Hepatic stellate cell (primary cell): ENCODE results near the gene TMEM51.
A peak's percentile ranks its signal among the peaks of the same experiment; 100 is the strongest.

Experiments used
- DNase-seq: peaks from one replicate; pipeline ENCODE4 v3.0.0; 2011; ENCODE audit warnings: low spot score

TMEM51 gene, protein sequence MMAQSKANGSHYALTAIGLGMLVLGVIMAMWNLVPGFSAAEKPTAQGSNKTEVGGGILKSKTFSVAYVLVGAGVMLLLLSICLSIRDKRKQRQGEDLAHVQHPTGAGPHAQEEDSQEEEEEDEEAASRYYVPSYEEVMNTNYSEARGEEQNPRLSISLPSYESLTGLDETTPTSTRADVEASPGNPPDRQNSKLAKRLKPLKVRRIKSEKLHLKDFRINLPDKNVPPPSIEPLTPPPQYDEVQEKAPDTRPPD

DNA sequence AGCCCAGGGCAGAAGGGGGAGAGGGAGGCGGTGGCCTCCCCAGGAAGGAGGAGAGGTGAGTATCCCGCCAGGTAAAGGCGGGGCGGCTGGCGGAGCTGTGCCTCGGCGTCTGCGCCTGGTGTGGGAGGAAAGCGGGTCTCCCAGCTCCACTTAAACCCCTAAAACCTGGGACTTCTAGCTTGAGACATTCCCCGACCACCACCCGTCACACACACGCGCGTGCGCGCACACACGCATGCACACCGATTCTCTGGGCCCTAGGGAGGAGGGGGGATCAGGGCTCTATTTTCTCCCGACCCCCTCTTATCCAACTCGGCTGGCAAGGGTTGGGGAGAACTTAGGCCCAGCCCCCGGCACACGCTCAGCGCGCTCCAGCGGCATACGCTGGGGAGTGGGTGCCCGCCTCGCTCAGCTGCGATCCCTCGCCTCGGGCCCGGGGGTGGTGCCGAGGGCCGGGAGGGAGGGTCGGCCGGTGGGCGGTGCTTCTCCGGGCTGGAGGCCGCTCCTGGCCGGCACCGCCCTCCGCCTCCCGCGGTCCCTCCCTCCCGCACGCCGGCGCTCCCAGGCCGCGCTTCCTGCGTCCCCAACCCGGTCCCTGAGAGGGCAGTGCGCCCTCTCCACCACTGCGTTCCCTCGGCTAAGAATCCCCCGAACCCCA, at the start of gene TMEM51:
TSS of gene TMEM51 (plus strand) at position 564 of the 658 bp plus-strand sequence. CDS start 61,341 bp downstream, outside the sequence.
- DNase-seq, result peak; percentile 66

DNA sequence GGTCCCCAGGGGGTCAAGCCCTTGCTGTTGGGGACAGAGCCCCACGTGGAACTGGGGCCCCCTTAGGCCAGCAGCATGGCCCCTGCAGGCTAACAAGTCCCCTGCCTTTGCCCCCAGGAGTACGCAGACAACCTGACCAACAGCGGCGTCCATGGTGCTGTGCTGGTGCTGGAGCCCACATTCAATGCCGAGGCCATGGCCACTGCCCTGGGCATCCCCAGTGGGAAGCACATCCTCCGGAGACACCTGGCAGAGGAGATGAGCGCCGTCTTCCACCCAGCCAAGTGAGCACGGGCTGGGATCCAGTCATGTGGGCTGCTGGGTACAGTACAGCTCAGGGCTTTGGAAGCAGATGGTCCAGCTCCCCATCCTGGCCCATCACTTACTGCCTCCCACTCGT, 49.6 kb upstream of the TMEM51 start:
- DNase-seq, result no peak

GRCh38 chr1:15104768-15105167, 48.8 kb upstream of the TMEM51 start:
- DNase-seq, result no peak

DNA sequence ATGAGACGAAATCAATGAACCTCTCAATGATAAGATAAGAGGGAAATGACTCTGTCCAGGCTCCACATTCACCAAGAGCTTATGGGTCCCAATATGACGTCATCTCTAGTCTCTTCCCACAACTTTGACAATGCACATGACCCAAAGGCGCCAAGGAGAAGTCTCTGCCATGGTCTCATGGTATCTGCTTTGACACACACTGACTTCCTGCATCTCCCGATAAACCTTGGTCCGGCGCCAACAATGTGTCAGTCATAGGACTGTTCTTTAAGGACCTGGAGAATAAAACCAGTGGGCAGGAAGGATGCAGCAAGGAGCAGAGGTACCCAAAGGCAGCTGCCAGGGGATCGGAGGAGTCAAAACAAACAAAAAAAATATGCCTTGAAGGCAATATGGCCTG, 46.9 kb upstream of the TMEM51 start:
- no peak for DNase-seq

DNA sequence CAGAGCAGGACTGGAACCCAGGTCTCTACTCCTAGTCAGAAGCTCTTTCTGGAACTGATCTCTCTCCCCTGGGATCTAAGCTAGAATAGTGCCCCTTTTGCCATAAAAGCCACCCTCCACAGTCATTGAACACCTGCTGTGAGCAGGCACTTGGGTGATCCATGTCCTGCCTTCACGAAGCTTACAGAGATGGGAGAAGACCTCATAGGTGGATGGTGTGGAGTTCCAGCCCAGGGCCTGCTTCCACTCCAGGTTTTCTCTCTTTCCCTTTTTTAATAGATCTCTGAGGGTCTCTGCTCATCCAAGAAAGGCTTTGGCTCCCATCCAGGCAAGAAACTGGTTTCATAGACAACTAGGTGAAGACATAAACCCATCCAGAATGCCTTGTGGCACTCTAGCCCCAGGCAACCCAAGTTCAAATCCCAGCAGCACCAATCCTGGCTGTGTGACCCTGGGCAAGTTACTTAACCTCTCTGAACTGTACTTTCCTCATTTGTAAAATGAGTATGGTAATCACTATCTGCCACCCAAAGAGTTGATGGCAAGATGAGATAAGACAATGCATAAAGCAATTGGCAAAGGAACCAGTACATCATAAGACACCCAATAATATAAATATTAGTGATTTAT, 46.4 kb upstream of the TMEM51 start:
- DNase-seq, result no peak

GRCh38 chr1:15107911-15108310, 45.6 kb upstream of the TMEM51 start:
- no peak for DNase-seq

DNA sequence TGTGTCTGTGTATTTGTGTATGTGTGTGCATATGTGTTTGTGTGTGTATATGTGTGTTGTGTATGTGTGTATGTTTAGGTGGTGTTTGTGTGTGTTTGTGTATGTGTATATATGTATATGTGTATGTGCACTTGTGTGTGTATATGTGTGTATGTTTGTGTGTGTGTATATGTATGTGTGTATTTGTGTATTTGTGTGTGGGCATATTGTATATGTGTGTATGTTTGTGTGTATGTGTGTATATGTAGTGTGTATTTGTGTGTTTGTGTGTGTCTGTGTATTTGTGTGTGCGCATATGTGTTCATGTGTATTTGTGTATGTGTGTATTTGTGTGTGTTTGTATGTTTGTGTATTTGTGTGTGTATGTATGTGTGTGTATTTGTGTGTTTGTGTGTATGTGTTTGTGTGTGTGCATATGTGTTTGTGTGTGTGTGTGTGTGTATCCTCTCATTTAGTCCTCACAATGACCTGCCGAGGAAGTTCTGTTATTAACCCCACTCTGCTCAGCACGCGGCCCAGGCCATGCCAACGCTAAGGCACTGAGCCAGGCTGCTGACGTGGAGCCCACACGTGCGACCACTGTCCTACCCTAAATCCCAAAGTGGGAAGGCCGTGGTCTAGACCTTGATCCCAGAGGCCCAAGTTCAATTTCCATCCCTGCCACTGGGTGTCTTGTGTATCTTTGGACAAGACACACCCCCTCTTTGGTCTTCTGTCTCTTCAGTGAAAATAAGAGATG, 43.2 kb upstream of the TMEM51 start:
- DNase-seq, result no peak

GRCh38 chr1:15110867-15111230, 42.7 kb upstream of the TMEM51 start:
- DNase-seq, result no peak

DNA sequence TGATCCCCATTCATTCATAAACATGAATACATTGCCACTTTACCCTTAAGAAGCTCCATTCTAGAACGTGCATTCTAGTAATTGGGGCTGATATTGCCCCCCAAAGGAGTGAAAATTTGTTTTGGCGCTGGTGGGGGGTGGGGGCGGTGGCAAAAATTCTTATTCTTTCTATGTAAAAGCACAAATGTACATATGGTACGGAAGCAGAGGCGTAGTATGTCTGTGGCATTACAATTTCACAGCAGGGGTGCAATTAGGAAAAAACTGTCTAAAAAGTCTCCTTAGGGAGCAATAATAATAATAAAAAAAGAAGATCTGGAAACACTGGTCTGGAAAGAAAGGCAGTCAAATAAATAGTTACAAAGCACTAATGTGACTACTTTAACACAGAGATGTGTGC, 40.4 kb upstream of the TMEM51 start:
- DNase-seq, result no peak

DNA sequence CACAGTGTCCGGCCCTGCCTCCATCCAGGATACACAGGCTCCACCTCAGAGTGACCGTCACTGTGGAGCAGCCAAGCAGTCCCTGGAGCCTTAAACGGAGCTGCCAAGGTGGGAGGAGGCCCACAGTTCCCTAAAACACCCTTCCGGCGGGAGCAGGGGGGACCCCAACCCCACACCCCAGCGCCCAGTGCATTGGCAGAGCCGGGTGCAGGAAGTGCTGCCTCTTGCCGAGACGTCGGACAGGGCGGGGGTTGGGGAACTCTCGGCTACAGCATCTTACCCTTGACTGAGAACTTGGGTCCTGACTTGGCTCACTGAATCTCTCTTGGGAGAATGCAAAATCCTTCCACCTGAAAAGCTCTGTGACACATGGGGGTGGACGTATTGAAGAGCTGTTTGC, 38.7 kb upstream of the TMEM51 start:
- DNase-seq, result no peak

- no peak for DNase-seq
Measured at GRCh38 chr1:15115542-15116330, 37.8 kb upstream of the TMEM51 start.

DNA sequence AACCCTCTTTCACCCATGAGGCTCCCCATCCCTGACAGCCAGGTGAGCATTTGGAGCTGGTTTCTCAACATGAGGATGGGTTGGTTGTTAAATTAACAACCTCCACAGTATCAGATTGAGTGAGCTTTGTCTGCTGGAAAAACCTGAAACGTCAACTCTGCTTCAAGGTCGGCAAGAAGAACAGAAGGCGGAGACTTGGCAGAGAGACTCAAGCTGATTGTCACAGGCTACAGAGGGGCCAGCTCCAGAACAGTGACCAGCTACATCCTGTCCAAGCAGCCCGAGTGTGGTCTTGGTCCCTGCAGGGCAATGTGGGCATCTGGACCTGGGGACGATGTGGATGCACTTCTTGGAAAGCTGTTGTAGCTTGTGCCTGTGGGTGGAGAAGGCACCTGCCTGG, 36.6 kb upstream of the TMEM51 start:
- DNase-seq, result no peak

- DNase-seq, result no peak
Measured at GRCh38 chr1:15117671-15118325, 35.7 kb upstream of the TMEM51 start.

DNA sequence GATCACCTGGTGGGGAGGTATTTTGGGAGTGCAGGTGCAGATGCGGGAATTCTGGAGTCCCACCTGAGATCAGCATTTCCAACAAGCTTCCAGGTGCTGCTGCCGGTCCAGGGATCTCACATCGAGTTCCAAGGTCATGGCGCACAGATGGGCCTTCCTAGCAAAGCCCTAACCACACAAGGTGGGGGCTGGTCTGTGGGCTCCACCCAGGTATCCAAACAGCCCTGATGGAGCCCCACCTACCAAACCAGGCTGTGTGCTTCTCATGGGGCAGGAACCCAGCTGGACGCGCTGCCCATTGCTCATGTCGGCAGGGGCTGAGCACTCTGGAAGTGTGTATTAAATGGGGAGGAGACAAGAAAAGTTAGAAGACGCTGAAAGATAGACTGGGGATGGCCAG, 35.0 kb upstream of the TMEM51 start:
- DNase-seq, result no peak

DNA sequence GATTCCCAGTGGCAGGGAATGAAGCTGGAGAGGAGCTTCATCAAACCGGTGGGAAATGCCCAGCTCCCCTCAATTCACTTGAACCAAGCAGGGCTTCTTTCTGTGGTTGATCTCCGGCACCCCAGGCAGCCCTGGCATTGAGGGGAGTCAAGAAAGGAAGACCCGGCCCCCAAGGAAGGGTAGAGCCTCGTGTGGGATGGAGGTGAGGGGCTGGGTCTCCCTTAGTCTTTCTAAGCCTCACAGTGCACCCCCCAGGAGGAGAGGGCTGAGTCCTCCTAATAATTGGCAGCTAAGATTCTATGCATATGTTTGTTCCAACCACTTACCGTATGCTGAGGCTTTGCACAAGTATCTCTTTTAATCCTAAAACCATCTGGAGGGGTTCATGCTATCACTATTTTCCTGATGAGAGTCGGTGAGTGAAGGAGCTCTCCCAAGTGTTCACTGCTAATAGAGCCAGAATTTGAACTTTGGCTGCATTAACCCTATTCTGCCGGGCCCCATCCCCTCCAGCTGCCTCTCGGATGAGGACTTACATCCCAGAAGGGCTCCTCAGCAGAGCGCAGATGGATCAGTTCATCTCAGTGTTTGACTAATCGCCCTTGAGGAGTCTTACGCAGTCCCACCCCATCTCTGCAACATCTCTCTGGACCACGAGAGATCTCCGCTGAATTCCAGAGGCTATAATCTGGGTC, 33.1 kb upstream of the TMEM51 start:
- DNase-seq, result no peak

GRCh38 chr1:15122331-15122730, 31.2 kb upstream of the TMEM51 start:
- DNase-seq, result no peak

- no peak for DNase-seq
Measured at GRCh38 chr1:15123270-15123669, 30.3 kb upstream of the TMEM51 start.

GRCh38 chr1:15123925-15124324, 29.6 kb upstream of the TMEM51 start:
- DNase-seq, result no peak

DNA sequence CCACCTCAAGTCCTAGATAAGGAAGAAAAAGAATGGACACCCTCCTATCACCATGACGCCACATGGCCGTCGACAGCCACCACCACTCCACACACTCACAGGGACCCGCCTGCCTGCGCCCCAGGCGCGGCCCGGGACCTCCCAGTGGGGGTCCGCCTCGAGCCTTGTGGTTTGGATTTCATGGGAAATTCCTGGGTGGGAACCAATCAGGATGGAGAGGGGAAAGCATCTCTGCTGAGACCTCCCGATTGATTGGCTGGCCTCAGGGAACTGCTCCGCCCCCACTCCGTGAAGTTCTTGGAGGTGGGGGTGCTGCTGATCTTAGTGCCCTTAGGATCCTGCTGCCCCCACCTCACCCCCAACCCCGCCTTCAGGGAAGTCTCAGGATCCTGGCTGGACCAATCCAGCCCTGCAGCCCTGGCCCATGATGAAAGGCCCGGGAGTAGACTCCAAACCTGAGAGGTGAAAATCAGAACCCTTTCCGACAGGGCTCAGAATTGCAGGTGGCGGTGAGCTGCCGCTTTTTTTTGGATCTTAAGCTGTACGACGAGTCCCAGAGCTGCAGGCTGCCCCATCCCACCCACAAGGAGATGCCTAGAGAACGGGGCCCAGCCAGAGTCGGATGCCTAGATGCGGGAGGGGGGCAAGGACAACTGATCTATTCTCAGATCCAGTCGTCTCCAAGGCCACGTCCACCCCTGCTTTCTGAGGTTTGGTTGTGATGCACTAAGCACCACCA, 29.0 kb upstream of the TMEM51 start:
- no peak for DNase-seq

DNA sequence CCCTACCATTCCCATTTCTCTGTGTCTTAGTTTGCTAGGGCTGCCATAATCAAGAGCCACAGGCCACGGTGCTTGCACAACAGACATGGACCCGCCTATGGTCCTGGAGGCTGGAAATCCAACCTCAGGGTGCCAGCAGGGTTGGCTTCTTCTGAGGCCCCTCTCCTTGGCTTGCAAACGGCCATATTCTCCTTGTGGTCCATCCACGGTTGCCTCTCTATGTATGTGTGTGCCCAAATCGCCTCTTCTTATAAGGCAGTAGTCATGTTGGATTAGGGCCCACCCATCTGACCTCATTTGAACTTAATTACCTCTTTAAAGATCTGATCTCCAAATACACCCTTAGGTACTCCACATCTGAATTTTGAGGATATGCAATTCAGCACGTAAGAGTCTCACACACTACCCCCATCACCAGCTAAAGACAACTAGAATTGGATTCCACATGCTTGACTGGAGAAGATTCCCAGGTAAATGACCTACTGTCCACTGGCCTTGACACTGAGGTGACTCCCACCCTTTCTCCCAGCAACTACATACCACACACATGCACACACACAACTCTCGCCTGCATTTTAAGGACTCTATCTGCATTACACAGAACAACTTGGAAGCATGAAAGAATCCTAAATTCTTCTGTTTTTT, 28.3 kb upstream of the TMEM51 start:
- DNase-seq, result no peak
